Measurements from ENCODE around the gene ZNF592.

ZNF592 gene

GRCh38 chr15:84832448-84833040, 84.2 kb downstream of the ZNF592 start:
- DNase-seq, result no peak

GRCh38 chr15:84833447-84834228, 85.2 kb downstream of the ZNF592 start:
- DNase-seq, result no peak

- DNase-seq, result no peak
Measured at GRCh38 chr15:84834229-84834955, 86.0 kb downstream of the ZNF592 start.

GRCh38 chr15:84834969-84835368, 86.6 kb downstream of the ZNF592 start:
- DNase-seq, result no peak

GRCh38 chr15:84835661-84836337, 87.4 kb downstream of the ZNF592 start:
- no peak for DNase-seq

- no peak for DNase-seq
Measured at GRCh38 chr15:84836844-84837243, 88.5 kb downstream of the ZNF592 start.

GRCh38 chr15:84839714-84840113, 91.3 kb downstream of the ZNF592 start:
- DNase-seq, result no peak

GRCh38 chr15:84840255-84840654, 91.9 kb downstream of the ZNF592 start:
- DNase-seq, result no peak

GRCh38 chr15:84840741-84841429, 92.5 kb downstream of the ZNF592 start:
- no peak for DNase-seq

GRCh38 chr15:84842781-84843180, 94.4 kb downstream of the ZNF592 start:
- DNase-seq, result no peak

- no peak for DNase-seq
Measured at GRCh38 chr15:84844964-84845363, 96.6 kb downstream of the ZNF592 start.

GRCh38 chr15:84845631-84846030, 97.2 kb downstream of the ZNF592 start:
- DNase-seq, result peak in 1 of 2 experiments; percentile 6

GRCh38 chr15:84846269-84846668, 97.9 kb downstream of the ZNF592 start:
- no peak for DNase-seq

GRCh38 chr15:84847382-84847781, 99.0 kb downstream of the ZNF592 start:
- DNase-seq, result no peak

GRCh38 chr15:84852212-84852611, 103.8 kb downstream of the ZNF592 start:
- DNase-seq, result no peak

GRCh38 chr15:84855136-84855535, 106.7 kb downstream of the ZNF592 start:
- DNase-seq, result peak in 1 of 2 experiments; percentile 36

GRCh38 chr15:84855765-84856164, 107.4 kb downstream of the ZNF592 start:
- no peak for DNase-seq

Measured in NCI-H2081 (cell line).